Endodermal cell (in vitro differentiated cells): Measurements from ENCODE around the gene CHD2. TPM values are rescaled to one million over a fixed set of nuclear protein-coding genes. Genes with fewer than 3 reads are reported as not detected.
A peak's percentile ranks its signal among the peaks of the same experiment; 100 is the strongest.

Source experiments
- DNase-seq: peaks from one replicate; pipeline ENCODE4 v3.0.0-alpha.2; 2017
- H3K27ac ChIP-seq: 2 replicates; pipeline ENCODE4 v1.5.1; 2013; ENCODE audit warnings: mild to moderate bottlenecking, low read depth, low read length, moderate library complexity
- H3K27me3 ChIP-seq: 2 replicates; pipeline ENCODE4 v1.6.1; 2013; ENCODE audit warnings: mild to moderate bottlenecking, low read length, moderate library complexity; ENCODE audit not compliant: insufficient read depth, control insufficient read depth, poor library complexity, severe bottlenecking
- H3K36me3 ChIP-seq: 2 replicates; pipeline ENCODE4 v1.7.0; 2013; ENCODE audit warnings: mild to moderate bottlenecking, low read length, moderate library complexity; ENCODE audit not compliant: control insufficient read depth, insufficient read depth
- H3K4me1 ChIP-seq: one replicate; pipeline ENCODE4 v1.7.0; 2013; ENCODE audit warnings: low read length; ENCODE audit not compliant: control insufficient read depth, insufficient read depth
- H3K4me3 ChIP-seq: 2 replicates; pipeline ENCODE4 v1.5.1; 2013; ENCODE audit warnings: mild to moderate bottlenecking, low read length, moderate library complexity
- H3K9ac ChIP-seq: 2 replicates; pipeline ENCODE4 v1.6.1; 2013; ENCODE audit warnings: mild to moderate bottlenecking, low read length, moderate library complexity; ENCODE audit not compliant: poor library complexity, severe bottlenecking; ENCODE audit errors: extremely low read depth
- H3K9me3 ChIP-seq: 2 replicates; pipeline ENCODE4 v1.6.1; 2013; ENCODE audit warnings: mild to moderate bottlenecking, low read length, moderate library complexity; ENCODE audit not compliant: control insufficient read depth
- H3K27ac Mint-ChIP-seq: 2 replicates; pipeline ENCODE4 v1.8.0; 2020; ENCODE audit warnings: mixed read lengths
- H3K27me3 Mint-ChIP-seq: 2 replicates; pipeline ENCODE4 v1.8.0; 2021; ENCODE audit warnings: mild to moderate bottlenecking, mixed read lengths; ENCODE audit not compliant: insufficient read depth
- H3K36me3 Mint-ChIP-seq: 2 replicates; pipeline ENCODE4 v1.8.0; 2020; ENCODE audit warnings: low read depth, mixed read lengths
- H3K4me1 Mint-ChIP-seq: 2 replicates; pipeline ENCODE4 v1.8.0; 2020; ENCODE audit warnings: mixed read lengths
- H3K4me3 Mint-ChIP-seq: 2 replicates; pipeline ENCODE4 v1.8.0; 2020; ENCODE audit warnings: mild to moderate bottlenecking, moderate library complexity, mixed read lengths
- H3K9me3 Mint-ChIP-seq: 2 replicates; pipeline ENCODE4 v1.8.0; 2020; ENCODE audit warnings: mild to moderate bottlenecking, mixed read lengths
- CTCF ChIP-seq: fragments of 200-600 bp; sonication (generic); conservative IDR thresholded peaks from 2 replicates; pipeline ENCODE4 v1.5.0; 2021; ENCODE audit warnings: antibody characterized with exemption, mild to moderate bottlenecking
- WGBS, 2 experiments: methylation state at CpG; one replicate each; pipeline versions ENCODE4 v1.1.5 to v1.1.7; 2013; ENCODE audit warnings: missing lambda C conversion rate in 2 of 2, mixed read lengths in 1 of 2; ENCODE audit not compliant: insufficient coverage in 1 of 2, insufficient read length in 1 of 2; 5-methylcytosine and 5-hydroxymethylcytosine counted together
- total RNA-seq, 2 donors: library from RNA; stranded (reverse); fragmentation: NEBNext Ultra II Directional in 1 of 2; extraction: Animal tissue kit (Norgen Biotek cat#: 25700) in 1 of 2; gene quantifications; 2 replicates in 1 of 2; 3 replicates in 1 of 2; pipeline ENCODE4 v1.2.1, GENCODE V29; 2021

The CHD2 gene
- total RNA-seq, 2 donors from 2014 or later: 116 to 127 TPM

GRCh38 chr15:92929002-92929401 is 28.9 kb downstream of the CHD2 start:
- no peaks in the 10 kb centered on the region for H3K27me3 ChIP-seq
- H3K27ac Mint-ChIP-seq: peak overlapping the region; percentile 76

GRCh38 chr15:92930054-92930621 is 30.0 kb downstream of the CHD2 start:
- peaks cover 89% of the 10 kb centered on the region for H3K36me3 Mint-ChIP-seq
- Histone ChIP-seq H3K36me3 (peaks cover 96% of the 10 kb centered on the region), H3K27me3 (no peaks in the 10 kb centered on the region), H3K27ac (no peak overlapping the region), H3K4me1 (peaks cover 17% of the 10 kb centered on the region), H3K9me3 (no peaks in the 10 kb centered on the region), H3K9ac (peak overlapping the region; percentile 30), H3K4me3 (no peak overlapping the region)
- no peak for DNase-seq
- H3K27ac Mint-ChIP-seq: peak overlapping the region; percentile 85
- H3K4me3 Mint-ChIP-seq: no peak overlapping the region
- WGBS, 2 experiments: 46 to 61% methylated on average over 2 to 3 of the region's 3 CpGs
- H3K9me3 Mint-ChIP-seq: no peaks in the 10 kb centered on the region
- H3K27me3 Mint-ChIP-seq: no peaks in the 10 kb centered on the region
- TF ChIP-seq CTCF: no peak
- H3K4me1 Mint-ChIP-seq: peaks cover 43% of the 10 kb centered on the region

More at GRCh38 chr15:92929002-92929401, 28.9 kb downstream of the CHD2 start:
- Mint-ChIP-seq H3K27me3 (no peaks in the 10 kb centered on the region), H3K4me1 (peaks cover 48% of the 10 kb centered on the region), H3K9me3 (no peaks in the 10 kb centered on the region), H3K36me3 (peaks cover 89% of the 10 kb centered on the region), H3K4me3 (no peak overlapping the region)
- Histone ChIP-seq H3K4me3 (no peak overlapping the region), H3K27ac (no peak overlapping the region), H3K36me3 (peaks cover 98% of the 10 kb centered on the region), H3K9me3 (no peaks in the 10 kb centered on the region), H3K4me1 (peaks cover 20% of the 10 kb centered on the region), H3K9ac (no peak overlapping the region)
- TF ChIP-seq CTCF: no peak
- 95% methylated on average over 3 to 6 of the region's 6 CpGs for WGBS, 2 experiments
- no peak for DNase-seq

- H3K4me3 ChIP-seq: no peak overlapping the region
- WGBS, 2 experiments: 88% methylated on average over 1 of the region's 1 CpG; no CpG with 5 or more reads in 1 of the 2 experiments
- peaks cover 43% of the 10 kb centered on the region for H3K4me1 Mint-ChIP-seq
- DNase-seq: no peak
- H3K9ac ChIP-seq: peak overlapping the region; percentile 30
- H3K9me3 ChIP-seq: no peaks in the 10 kb centered on the region
- H3K36me3 Mint-ChIP-seq: peaks cover 89% of the 10 kb centered on the region
- peaks cover 96% of the 10 kb centered on the region for H3K36me3 ChIP-seq
- H3K4me1 ChIP-seq: peaks cover 14% of the 10 kb centered on the region
- H3K27me3 Mint-ChIP-seq: no peaks in the 10 kb centered on the region
- H3K27ac ChIP-seq: peak overlapping the region; percentile 21
- no peaks in the 10 kb centered on the region for H3K27me3 ChIP-seq
- TF ChIP-seq CTCF: no peak
- H3K4me3 Mint-ChIP-seq: no peak overlapping the region
- H3K27ac Mint-ChIP-seq: peak overlapping the region; percentile 85
- H3K9me3 Mint-ChIP-seq: no peaks in the 10 kb centered on the region
These were observed 30.7 kb downstream of the CHD2 start for GRCh38 chr15:92930776-92931175.
